ENCODE results near the gene TRIM38. TPM values are rescaled to one million over a fixed set of nuclear protein-coding genes. Genes with fewer than 3 reads are reported as not detected.
A peak's percentile ranks its signal among the peaks of the same experiment; 100 is the strongest.

TRIM38 gene
- total and polyA plus RNA-seq, 7 donors = 4.2 to 13.3 (median 8.2) TPM

DNA sequence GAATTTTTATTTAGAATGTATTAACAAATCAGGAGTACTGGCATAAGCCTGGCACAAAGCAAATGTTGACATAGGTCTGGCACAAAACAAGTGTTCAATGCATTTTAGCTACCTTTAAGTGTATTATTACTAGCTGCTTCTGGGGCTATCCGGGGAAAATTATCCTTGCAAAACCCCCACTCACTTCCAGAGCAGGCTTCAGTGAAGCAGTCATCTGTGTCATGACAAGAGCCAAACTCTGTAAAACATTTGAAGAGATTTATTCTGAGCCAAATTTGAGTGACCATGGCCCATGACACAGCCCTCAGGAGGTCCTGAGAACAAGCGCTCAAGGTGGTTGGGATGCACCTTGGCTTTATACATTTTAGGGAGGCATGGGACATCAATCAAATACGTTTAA is 6.4 kb upstream of the TRIM38 start:
- intact Hi-C loops (cut with DNase I) = no loop called here
- no peaks in the 10 kb centered on the region for H3K9me3 ChIP-seq
- no peak overlapping the region for H3K4me3 ChIP-seq
- no peak overlapping the region for H3K27ac ChIP-seq
- H3K4me1 ChIP-seq = no peaks in the 10 kb centered on the region
- TF ChIP-seq POLR2AphosphoS5 (IDR thresholded peaks at IDR 0.05) = no peak
- no peaks in the 10 kb centered on the region for H3K36me3 ChIP-seq
- WGBS, 2 donors = 82 to 86% methylated on average over 3 of the region's 3 CpGs
- DNase-seq = no peak
- H3K27me3 ChIP-seq = no peaks in the 10 kb centered on the region

DNA sequence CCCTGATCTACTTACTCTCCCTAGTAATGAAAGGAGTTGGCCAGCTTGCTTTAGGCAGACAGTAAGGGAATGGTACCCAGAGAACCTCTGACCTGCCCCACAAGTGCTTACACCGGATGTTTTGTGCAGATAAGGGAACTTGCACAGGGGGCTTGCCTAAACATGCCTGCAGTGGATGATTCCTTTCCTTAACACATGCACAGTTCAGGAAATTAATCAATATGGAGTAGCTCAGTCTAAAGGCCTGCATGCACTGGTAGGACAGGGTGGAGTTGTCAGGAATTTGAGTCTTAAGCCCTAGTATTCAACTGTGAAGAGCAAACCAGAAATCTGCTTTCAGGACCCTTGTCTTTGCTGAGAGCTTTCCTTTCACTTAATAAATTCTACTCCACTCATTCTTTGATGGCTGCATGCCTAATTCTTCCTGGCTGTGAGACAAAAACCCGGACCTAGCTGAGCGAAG is 3.9 kb upstream of the TRIM38 start:
- Histone ChIP-seq H3K4me3 (no peak overlapping the region), H3K27me3 (no peaks in the 10 kb centered on the region), H3K36me3 (no peaks in the 10 kb centered on the region), H3K27ac (no peak overlapping the region), H3K4me1 (peaks cover 0 to 17% (median 12%) of the 10 kb centered on the region in 4 donors), H3K9me3 (no peaks in the 10 kb centered on the region)
- no peak for TF ChIP-seq EP300 (IDR thresholded peaks at IDR 0.05)
- TF ChIP-seq, protein P1, sequence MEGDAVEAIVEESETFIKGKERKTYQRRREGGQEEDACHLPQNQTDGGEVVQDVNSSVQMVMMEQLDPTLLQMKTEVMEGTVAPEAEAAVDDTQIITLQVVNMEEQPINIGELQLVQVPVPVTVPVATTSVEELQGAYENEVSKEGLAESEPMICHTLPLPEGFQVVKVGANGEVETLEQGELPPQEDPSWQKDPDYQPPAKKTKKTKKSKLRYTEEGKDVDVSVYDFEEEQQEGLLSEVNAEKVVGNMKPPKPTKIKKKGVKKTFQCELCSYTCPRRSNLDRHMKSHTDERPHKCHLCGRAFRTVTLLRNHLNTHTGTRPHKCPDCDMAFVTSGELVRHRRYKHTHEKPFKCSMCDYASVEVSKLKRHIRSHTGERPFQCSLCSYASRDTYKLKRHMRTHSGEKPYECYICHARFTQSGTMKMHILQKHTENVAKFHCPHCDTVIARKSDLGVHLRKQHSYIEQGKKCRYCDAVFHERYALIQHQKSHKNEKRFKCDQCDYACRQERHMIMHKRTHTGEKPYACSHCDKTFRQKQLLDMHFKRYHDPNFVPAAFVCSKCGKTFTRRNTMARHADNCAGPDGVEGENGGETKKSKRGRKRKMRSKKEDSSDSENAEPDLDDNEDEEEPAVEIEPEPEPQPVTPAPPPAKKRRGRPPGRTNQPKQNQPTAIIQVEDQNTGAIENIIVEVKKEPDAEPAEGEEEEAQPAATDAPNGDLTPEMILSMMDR (IDR thresholded peaks at IDR 0.05) = no peak
- WGBS, 2 donors = 84 to 89% methylated on average over 3 of the region's 3 CpGs
- intact Hi-C loops (cut with DNase I) = no loop called here
- DNase-seq = no peak

DNA sequence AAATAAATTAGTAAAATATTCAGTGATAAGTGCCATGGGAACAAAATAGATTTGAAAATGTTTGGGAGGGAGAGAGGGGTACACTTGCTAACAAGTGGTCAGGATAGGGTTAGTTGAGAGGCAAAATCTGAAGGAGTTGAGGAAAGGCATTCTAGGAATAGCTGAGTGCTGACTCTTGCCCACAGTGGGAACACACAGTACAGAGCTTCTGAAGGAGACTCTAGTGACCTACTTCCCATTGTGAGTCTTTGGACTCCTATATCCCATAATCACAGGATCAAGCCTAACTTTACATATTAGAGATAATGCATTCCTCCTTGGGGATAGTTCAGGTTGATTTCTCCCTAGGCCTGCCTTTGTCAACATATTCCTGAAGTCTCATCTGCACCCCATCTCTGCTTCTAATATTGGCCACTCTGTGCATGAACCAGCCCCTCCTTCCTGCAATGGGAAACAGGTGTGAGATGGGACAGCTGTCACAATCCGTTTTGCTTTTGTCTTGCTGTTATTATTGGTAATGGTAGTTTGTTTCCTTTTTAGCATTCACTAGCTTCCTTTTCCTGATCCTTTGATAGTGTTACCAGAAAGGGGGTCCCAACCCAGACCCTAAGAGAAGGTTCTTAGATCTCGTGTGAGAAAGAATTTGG is 2.6 kb upstream of the TRIM38 start:
- H3K9me3 ChIP-seq = no peaks in the 10 kb centered on the region
- intact Hi-C loops (cut with DNase I) = loop anchor here (5.0 kb wide), 1 partner anchor 1238 kb away; no protein-coding TSS in a partner anchor
- no peaks in the 10 kb centered on the region for H3K27me3 ChIP-seq
- no peak for TF ChIP-seq EP300 (IDR thresholded peaks at IDR 0.05)
- TF ChIP-seq POLR2A (IDR thresholded peaks at IDR 0.05) = no peak
- TF ChIP-seq POLR2AphosphoS5 (IDR thresholded peaks at IDR 0.05) = no peak
- TF ChIP-seq, protein P1 (IDR thresholded peaks at IDR 0.05) = no peak
- peaks cover 0 to 7% (median 0%) of the 10 kb centered on the region in 4 donors for H3K36me3 ChIP-seq
- 53 to 81% methylated on average over 2 of the region's 2 CpGs for WGBS, 2 donors
- no peak overlapping the region for H3K4me3 ChIP-seq
- H3K27ac ChIP-seq = no peak overlapping the region
- peaks cover 0 to 28% (median 23%) of the 10 kb centered on the region in 4 donors for H3K4me1 ChIP-seq
- no peak for DNase-seq

DNA sequence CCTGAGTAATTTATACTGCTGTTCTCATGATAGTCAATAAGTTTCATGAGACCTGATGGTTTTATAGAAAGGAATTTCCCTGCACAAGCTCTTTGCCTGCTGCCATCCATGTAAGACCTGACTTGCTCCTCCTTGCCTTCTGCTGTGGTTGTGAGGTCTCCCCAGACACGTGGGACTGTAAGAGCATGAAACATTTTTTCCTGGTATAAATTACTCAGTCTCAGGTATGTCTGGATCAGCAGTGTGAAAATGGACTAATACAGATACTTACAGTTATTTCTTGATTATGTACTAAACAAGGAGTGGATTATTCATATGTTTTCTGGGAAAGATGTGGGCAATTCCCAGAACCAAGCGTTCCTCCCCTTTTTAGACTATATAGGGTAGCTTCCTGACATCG is 1.9 kb upstream of the TRIM38 start:
- WGBS, 2 donors = 87 to 91% methylated on average over 3 of the region's 3 CpGs
- Histone ChIP-seq H3K4me3 (no peak overlapping the region), H3K27me3 (no peaks in the 10 kb centered on the region), H3K4me1 (peaks cover 0 to 36% (median 31%) of the 10 kb centered on the region in 4 donors), H3K36me3 (peaks cover 0 to 10% (median under 1%) of the 10 kb centered on the region in 4 donors), H3K27ac (no peak overlapping the region), H3K9me3 (no peaks in the 10 kb centered on the region)
- TF ChIP-seq POLR2A (IDR thresholded peaks at IDR 0.05) (no peak), POLR2AphosphoS5 (IDR thresholded peaks at IDR 0.05) (no peak), EP300 (IDR thresholded peaks at IDR 0.05) (no peak)
- TF ChIP-seq, protein P1 (IDR thresholded peaks at IDR 0.05) = no peak
- DNase-seq = no peak
- intact Hi-C loops (cut with DNase I) = loop anchor here (5.0 kb wide), 1 partner anchor 1238 kb away; no protein-coding TSS in a partner anchor

DNA sequence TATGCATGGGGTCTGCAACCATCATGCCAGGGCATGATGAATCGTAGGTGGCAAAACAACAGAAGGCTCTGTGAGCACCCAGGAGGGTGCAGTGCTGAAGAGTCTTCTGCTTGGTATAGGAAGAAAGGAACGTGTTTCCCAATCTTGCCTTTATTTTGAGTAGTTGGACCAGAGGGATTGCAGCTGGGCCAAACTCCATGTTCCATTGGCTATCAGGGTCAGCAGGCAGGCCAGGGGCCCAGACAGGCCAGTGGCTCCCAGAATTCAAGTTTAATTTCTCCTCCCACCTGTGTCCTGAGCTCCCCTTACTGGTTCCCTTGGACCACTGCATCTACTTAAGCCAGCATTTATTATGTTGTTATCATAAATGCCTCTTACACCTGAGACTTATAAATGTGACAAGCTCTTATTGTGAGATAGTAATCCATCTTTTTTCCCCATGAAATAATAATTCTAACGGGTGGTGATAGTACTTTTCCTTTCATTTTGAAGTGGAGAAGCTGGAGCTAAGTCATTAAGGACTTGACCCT is 918 bp upstream of the TRIM38 start:
- no peaks in the 10 kb centered on the region for H3K27me3 ChIP-seq
- H3K4me1 ChIP-seq = peaks cover 0 to 45% (median 37%) of the 10 kb centered on the region in 4 donors
- 62 to 67% methylated on average over 3 of the region's 3 CpGs for WGBS, 2 donors
- DNase-seq = no peak
- TF ChIP-seq EP300 (IDR thresholded peaks at IDR 0.05) (no peak), POLR2AphosphoS5 (IDR thresholded peaks at IDR 0.05) (no peak), POLR2A (IDR thresholded peaks at IDR 0.05) (no peak)
- TF ChIP-seq, protein P1 (IDR thresholded peaks at IDR 0.05) = no peak
- intact Hi-C loops (cut with DNase I) = loop anchor here (2.0 to 5.0 kb wide), 2 partner anchors 31 to 1239 kb away; no protein-coding TSS in a partner anchor
- H3K36me3 ChIP-seq = peaks cover 0 to 20% (median 9%) of the 10 kb centered on the region in 4 donors
- H3K9me3 ChIP-seq = no peaks in the 10 kb centered on the region
- H3K27ac ChIP-seq = peak overlapping the region; percentile 86 to 91 (median 86)
- peak overlapping the region in 3 of 4 donors; percentile 56 to 62 (median 60) for H3K4me3 ChIP-seq

Data from sigmoid colon (tissue), 7 donors.